RPMI7951 (cell line): ENCODE data around the gene BRF1. TPM values are rescaled to one million over a fixed set of nuclear protein-coding genes. Genes with fewer than 3 reads are reported as not detected.

Experiments used
- DNase-seq: peaks from one replicate; pipeline ENCODE4 v3.0.0-alpha.2; 2012; ENCODE audit warnings: low read depth
- total RNA-seq: library from RNA; depleted of rRNA; stranded (reverse); fragments of >200 nt; shearing (Covaris generic); gene quantifications from 2 replicates; pipeline ENCODE4 v1.2.3, GENCODE V29; 2014

Gene BRF1
- total RNA-seq, 1 experiment from 2014 or later: 13.9 TPM

GRCh38 chr14:105173901-105174894, 126.6 kb downstream of the BRF1 start:
- no peak for DNase-seq

- DNase-seq: no peak
Measured at GRCh38 chr14:105173145-105173544, 127.7 kb downstream of the BRF1 start.

- DNase-seq: no peak
Measured at GRCh38 chr14:105172476-105172875, 128.3 kb downstream of the BRF1 start.

GRCh38 chr14:105171004-105171673, 129.7 kb downstream of the BRF1 start:
- no peak for DNase-seq

GRCh38 chr14:105169776-105170655, 130.8 kb downstream of the BRF1 start:
- no peak for DNase-seq

- no peak for DNase-seq
Measured at GRCh38 chr14:105168979-105169507, 131.8 kb downstream of the BRF1 start.

GRCh38 chr14:105168496-105168978, 132.3 kb downstream of the BRF1 start, which contains the start of gene JAG2:
Gene JAG2, minus strand, starts transcription at chr14:105168776. Its CDS starts 356 bp downstream, at chr14:105168420.
- no peak for DNase-seq

GRCh38 chr14:105168093-105168420, 132.7 kb downstream of the BRF1 start:
- DNase-seq: no peak

- DNase-seq: no peak
Measured at GRCh38 chr14:105167303-105168092, 133.3 kb downstream of the BRF1 start.

- DNase-seq: no peak
Measured at GRCh38 chr14:105166571-105167302, 134.1 kb downstream of the BRF1 start.

GRCh38 chr14:105165761-105166485, 134.9 kb downstream of the BRF1 start:
- no peak for DNase-seq

GRCh38 chr14:105165134-105165704, 135.6 kb downstream of the BRF1 start:
- DNase-seq: no peak

GRCh38 chr14:105163040-105163742, 137.6 kb downstream of the BRF1 start:
- no peak for DNase-seq

- DNase-seq: no peak
Measured at GRCh38 chr14:105162669-105162979, 138.2 kb downstream of the BRF1 start.

- DNase-seq: no peak
Measured at GRCh38 chr14:105161964-105162668, 138.7 kb downstream of the BRF1 start.

GRCh38 chr14:105161309-105161708, 139.5 kb downstream of the BRF1 start:
- DNase-seq: no peak

- no peak for DNase-seq
Measured at GRCh38 chr14:105160776-105161175, 140.0 kb downstream of the BRF1 start.

- no peak for DNase-seq
Measured at GRCh38 chr14:105159344-105159743, 141.5 kb downstream of the BRF1 start.
